ENCODE data around the gene PAK4.

The PAK4 gene

DNA sequence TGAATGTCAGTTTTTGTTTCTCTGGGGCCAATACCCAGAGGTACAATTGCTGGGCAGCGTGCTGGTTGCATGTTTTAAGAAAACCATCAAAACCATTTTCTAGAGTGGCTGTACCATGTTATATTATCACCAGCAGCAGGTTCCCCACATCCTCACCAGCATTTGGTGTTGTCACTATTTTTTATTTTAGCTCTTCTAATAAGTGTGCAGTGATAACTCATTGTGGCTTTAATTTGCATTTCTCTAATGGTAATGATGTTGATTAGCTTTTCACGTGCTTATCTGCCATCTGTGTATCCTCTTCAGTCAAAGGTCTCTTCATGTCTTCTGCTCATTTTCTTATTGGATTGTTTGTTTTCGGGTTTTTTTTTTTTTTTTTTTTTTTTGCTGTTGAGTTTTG is 21.9 kb downstream of the PAK4 start:
- DNase-seq, result no peak

- no peak for DNase-seq
Observed at GRCh38 chr19:39148939-39149529, 23.4 kb downstream of the PAK4 start.

DNA sequence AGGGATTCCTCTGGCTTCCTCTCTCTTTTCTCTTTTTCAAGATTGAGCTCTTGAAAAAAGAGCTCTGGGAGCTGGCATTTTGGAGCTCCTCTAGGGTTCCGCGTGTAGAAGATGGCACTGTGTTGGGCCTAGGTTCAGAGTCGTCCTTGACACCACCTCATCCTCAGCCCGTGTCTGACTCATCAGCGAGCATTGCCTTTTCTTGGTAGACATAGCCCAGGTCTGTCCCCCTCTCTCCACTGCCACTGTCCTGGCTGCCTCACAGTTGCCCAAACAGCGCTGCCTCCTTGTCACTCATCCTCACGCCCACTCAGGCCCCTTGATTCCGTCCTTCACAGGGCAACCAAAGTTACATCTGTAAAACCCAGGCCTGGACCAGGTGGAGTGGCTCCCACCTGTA is 24.6 kb downstream of the PAK4 start:
- no peak for DNase-seq

GRCh38 chr19:39150807-39151600 is 25.4 kb downstream of the PAK4 start:
- no peak for DNase-seq

DNA sequence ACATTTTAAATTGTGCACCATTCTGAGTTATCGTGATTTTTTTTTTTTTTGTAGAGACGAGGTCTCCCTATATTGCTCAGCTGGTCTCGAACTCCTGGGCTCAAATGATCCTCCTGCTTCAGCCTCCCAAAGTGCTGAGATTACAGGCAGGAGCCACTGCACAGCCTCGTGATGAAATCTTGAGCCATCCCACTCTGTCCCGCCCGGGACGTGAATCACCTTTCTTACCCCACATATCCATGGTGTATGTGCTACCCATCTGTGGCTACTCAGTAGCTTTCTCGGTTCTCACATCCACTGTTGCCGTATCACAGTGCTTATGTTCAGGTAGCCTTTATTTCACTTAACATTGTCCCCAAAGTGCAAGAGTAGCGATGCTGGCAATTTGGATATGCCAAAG is 26.5 kb downstream of the PAK4 start:
- DNase-seq, result no peak

DNA sequence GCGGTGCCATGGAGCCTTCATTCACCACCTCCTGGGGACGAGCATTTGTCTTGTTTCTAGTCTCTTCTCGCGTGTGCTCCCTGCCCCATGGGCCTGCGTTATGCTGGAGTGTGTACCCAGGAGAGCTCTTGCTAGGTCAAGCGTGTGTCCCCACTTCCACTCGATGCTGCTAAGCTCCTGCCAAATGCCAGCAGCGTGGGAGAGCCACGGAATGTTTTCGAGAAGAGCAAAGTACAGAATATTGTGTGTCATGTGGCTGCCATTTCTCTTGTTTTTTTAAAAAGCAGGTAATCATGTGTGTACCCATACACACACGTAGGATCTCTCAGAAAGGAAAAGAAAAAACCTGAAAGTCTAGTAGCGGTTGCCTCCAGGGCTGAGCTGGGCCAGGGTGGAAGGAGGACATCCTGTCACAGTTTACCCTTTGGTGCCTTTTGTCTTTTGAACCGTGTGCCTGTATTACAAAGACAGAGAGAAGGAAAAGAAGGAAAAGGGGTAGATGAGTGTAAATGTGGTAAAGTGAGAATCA is 28.6 kb downstream of the PAK4 start:
- no peak for DNase-seq

DNA sequence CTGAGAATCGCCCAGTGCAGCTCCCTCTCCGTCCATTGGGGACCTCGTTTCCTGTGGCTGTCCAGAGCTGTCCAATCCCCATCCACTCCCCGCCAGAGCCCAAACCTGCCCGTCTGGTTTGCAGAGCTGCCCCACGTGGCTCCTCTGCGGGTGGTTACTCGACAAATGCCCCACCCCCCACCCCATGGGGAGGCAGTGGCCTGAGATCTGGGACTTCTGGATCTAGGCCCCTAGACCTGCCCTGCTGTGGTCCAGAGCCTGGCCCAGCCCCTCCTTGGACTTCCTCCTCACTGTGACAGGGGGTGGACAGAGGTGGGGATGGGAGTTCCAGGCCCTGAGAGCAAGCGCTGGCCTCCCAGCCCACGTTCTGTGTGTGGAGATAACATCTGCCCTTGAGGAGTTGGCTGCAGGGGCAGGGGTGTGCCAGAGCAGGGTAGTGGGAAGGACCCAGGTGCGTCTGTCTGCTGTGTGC is 29.1 kb downstream of the PAK4 start:
- DNase-seq, result no peak

- no peak for DNase-seq
Observed at GRCh38 chr19:39155114-39155700, 29.6 kb downstream of the PAK4 start.

DNA sequence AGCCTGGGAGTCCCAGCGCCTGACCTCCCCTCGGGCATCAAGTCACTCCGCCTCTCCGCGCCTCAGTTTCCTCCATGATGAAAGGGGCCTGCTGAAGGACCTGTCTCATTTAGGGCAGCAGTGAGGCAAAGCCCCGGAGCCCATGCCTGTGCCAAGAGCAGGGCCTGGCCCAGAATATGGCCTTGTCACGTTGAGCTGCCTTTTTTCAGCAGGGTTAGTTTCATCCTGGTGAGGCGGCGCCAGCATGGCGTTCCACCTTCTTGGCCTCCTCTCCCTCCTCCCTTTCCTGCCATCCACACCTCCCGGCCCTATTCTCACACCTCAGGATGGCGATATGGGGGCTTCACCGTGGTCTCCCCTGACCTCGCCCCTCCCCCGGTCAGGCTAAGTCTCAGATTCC is 30.2 kb downstream of the PAK4 start:
- DNase-seq, result no peak

GRCh38 chr19:39156326-39157230 is 31.0 kb downstream of the PAK4 start:
- no peak for DNase-seq

GRCh38 chr19:39157275-39157996 is 31.9 kb downstream of the PAK4 start:
- no peak for DNase-seq

DNA sequence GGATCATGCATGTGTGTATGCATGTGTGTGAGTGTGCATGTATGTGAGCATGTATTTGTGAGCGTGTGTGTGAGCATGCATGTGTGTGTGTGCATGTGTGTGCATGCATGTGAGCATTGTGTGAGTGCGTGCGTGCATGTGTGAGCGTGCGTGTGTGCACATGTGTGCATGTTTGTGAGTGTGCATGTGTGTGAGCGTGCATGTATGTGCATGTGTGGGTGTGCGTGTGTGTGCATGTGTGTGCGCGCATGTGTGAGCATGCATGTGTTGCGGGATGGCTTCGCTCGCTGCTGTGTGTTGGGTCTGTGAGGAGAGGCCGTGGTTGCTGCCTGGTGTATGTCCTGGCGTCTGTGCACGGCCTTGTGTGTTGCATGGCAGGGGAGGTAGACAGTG is 32.4 kb downstream of the PAK4 start:
- DNase-seq, result no peak

DNA sequence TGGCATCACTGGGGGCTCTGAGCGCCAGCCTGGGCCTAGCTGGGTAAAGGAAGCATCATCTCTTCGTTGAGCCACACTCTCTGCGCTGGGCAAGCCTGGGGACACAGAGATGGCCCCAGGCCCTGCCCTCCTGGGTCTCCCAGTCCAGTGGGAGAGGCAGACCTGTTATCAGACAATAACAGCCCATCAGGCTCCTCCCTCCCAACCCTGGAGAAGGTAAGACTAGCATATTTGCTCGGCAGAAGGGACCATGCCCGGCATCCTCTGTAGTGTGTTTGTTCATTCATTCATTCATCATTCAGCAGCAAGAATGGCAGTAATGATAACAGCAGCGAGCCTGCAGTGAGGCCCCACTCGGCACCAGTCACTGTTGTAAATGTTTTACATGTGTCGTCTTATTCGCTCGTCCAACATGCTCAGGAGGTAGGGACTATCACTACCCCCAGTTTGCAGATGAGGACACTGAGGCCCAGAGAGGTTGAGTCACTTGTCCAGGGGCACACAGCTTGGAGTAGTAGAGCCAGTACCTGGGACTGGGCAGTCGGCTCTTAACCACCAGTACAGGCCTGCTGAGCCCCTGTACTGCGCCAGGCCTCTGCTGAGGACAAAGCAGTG is 33.2 kb downstream of the PAK4 start:
- no peak for DNase-seq

- no peak for DNase-seq
Observed at GRCh38 chr19:39160523-39160861, 34.9 kb downstream of the PAK4 start.

DNA sequence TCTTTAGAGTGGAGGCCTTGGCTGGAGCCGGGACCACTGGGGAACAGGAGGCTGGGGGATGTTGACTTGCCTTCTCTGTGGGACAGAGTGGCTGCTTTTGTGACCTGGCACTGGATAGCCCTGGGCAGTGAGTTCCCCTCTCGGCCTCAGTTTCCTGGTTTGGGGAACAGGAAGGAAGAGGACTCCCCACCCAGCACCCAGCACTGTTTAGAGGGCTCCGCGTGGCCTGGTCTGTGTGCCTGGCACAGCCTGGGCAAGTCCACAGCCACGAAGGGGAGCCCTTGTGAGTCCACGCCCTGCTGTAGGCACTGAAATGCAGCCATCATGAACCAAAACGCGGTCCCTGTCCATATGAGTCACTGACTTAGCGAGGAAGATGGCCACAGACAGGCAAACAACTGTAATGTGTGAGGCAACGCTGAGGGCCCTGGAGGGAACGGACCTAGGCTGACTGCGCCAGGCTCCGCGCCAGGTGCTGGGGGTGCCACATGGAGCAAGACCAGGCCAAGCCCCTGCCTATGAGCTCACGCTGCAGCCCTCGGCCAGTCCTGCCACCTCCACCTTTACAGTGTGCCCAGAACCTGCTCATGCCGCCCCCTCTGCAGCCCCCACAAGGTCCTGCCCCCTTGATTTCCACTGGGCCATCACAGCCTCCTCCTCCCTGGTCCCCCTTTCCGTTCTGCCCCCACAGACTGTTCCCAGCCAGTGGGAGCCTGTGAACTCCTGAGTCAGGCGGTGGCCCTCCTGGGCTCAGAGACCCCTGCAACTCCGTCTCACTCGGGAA is 35.5 kb downstream of the PAK4 start:
- DNase-seq, result no peak

DNA sequence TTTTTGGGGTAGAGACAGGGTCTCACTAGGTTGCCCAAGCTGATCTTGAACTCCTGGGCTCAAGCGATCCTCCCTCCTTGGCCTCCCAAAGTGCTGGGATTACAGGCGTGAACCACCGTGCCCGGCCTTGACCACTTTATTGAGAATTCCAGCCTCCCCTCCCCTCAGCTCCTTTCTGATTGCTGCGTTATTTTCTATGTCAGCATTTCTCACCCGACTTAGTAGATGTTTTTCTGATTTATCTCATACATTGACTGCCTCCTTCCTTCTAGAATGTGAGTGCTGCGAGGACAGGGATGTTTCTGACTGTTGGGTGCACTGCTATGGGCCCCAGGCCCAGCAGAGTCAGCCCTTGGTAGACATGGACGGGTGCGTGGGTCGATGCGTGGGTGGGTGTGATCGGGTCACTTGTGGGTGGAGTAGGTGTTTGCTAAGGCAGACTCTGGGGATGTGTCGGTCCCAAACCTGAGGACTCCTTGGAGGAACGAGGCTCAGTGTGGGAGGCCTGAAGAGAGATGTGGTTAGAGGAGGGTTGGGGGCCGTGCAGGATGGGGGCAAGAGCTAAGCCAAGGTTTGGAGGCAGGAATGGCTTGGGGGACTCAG is 37.0 kb downstream of the PAK4 start:
- no peak for DNase-seq

DNA sequence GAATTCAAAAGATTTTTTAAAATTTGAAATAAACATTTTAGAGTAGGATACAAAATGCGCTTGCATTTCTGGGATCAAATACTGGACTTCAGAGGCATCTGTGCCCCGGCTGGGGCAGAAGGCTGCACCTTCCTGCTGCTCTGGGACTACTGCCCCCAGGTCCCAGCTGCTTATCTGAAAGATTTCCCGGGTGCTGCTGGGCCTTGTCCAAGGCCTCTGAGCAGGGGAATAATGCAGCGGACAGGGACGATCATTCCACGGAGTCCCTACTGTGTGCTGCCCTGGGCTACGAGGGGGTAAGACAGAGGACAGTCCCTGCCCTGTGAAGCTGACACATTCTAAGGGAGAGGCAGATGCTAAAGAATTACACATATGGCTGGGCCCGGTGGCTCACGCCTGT is 38.0 kb downstream of the PAK4 start:
- DNase-seq, result no peak

DNA sequence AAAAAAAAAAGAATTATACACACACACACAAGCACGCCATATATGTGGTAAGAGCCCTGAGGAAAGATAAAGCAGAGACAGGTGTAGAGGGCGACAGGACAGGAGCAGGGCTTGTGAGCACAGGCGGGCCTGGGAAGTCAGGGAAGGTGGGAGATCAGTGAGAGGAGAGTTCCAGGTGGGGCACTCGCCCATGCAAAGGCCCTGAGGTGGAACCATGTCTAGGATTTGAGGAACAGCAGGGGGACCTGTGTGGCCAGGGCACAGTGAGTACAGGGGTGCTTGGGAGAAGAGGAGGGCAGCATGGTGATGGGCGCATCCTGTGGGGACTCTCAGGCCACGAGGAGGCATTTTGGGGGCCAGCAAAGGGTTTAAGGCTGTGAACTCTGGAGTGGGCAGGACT is 38.7 kb downstream of the PAK4 start:
- no peak for DNase-seq

- no peak for DNase-seq
Observed at GRCh38 chr19:39165857-39166256, 40.3 kb downstream of the PAK4 start.

- DNase-seq, result no peak
Observed at GRCh38 chr19:39166571-39167391, 41.2 kb downstream of the PAK4 start.
